Endothelial cell of umbilical vein (primary cell): Measurements from ENCODE around the gene TYSND1. TPM values are rescaled to one million over a fixed set of nuclear protein-coding genes. Genes with fewer than 3 reads are reported as not detected.

Source experiments
- BruUV-seq: library from RNA; stranded (reverse); fragments of 400-500 nt; replicated peaks from 2 replicates; lab custom pipeline; 2021; lab: Mats Ljungman, UMichigan
- CTCF ChIA-PET: fragments of 300-600, 350-600 bp; sonication (Branson Sonifier 250); formaldehyde crosslinking; loops from one replicate; lab custom pipeline; 2021; ENCODE audit warnings: antibody characterized with exemption, inconsistent platforms; lab: Charles Lee
- POLR2A ChIA-PET: fragments of 300-600, 350-600 bp; sonication (Branson Sonifier 250); formaldehyde crosslinking; loops from one replicate; lab custom pipeline; 2021; ENCODE audit warnings: antibody characterized with exemption, inconsistent platforms; lab: Charles Lee
- DNase-seq: peaks from one replicate; pipeline ENCODE4 v3.0.0-alpha.2; 2011; ENCODE audit warnings: low read depth, low spot score
- FAIRE-seq: peaks from 2 replicates; lab custom pipeline; 2011; peaks lifted over from hg19 to GRCh38; lab: Jason Lieb, UNC
- H2AFZ ChIP-seq: 2 replicates; pipeline ENCODE4 v1.6.0; 2012; ENCODE audit warnings: low read depth, low read length, control low read depth, inconsistent platforms
- H3K27ac ChIP-seq: 2 replicates; pipeline ENCODE4 v1.5.1; 2011; ENCODE audit warnings: low read depth, mild to moderate bottlenecking, control low read depth, low read length, moderate library complexity; ENCODE audit not compliant: insufficient read depth
- H3K27me3 ChIP-seq, 2 experiments: 2 replicates each; pipeline versions ENCODE4 v1.6.0 to v1.6.1; 2011; ENCODE audit warnings: low read length in 2 of 2, mixed read lengths in 1 of 2; ENCODE audit not compliant: control insufficient read depth in 2 of 2, insufficient read depth in 2 of 2
- H3K36me3 ChIP-seq, 2 experiments: 2 replicates in 1 of 2; 3 replicates in 1 of 2; pipeline ENCODE4 v1.5.1; 2011; ENCODE audit warnings: low read length in 2 of 2, mild to moderate bottlenecking in 1 of 2, moderate library complexity in 1 of 2; ENCODE audit not compliant: control insufficient read depth in 2 of 2, insufficient read depth in 2 of 2; ENCODE audit errors: extremely low read depth in 1 of 2
- H3K4me1 ChIP-seq: 3 replicates; pipeline ENCODE4 v1.5.1; 2011; ENCODE audit warnings: mild to moderate bottlenecking, low read length; ENCODE audit not compliant: control insufficient read depth, insufficient read depth; ENCODE audit errors: extremely low read depth
- H3K4me2 ChIP-seq: 2 replicates; pipeline ENCODE4 v1.6.1; 2011; ENCODE audit warnings: low read length, control low read depth, mixed read lengths; ENCODE audit not compliant: insufficient read depth
- H3K4me3 ChIP-seq, 3 experiments: fragments of 200-600 bp in 1 of 3; sonication (generic), shearing (Covaris generic) in 1 of 3; replicated peaks in 1 of 3; 2 replicates each; pipeline ENCODE4 v1.5.1; 2011 to 2016; ENCODE audit warnings: control low read depth in 3 of 3, low read length in 3 of 3, mild to moderate bottlenecking in 2 of 3, inconsistent platforms in 1 of 3, low read depth in 1 of 3, moderate library complexity in 1 of 3; ENCODE audit not compliant: insufficient read depth in 1 of 3
- H3K79me2 ChIP-seq: 2 replicates; pipeline ENCODE4 v1.6.0; 2012; ENCODE audit warnings: low read length, inconsistent platforms; ENCODE audit not compliant: control insufficient read depth, insufficient read depth
- H3K9ac ChIP-seq: replicated peaks from 2 replicates; pipeline ENCODE3; 2011; ENCODE audit warnings: low read length, control low read depth; ENCODE audit not compliant: insufficient read depth; ENCODE audit errors: extremely low read depth
- H3K9me1 ChIP-seq: replicated peaks from 3 replicates; pipeline ENCODE4 v1.6.0; 2011; ENCODE audit warnings: mild to moderate bottlenecking, low read length; ENCODE audit not compliant: control insufficient read depth, insufficient read depth; ENCODE audit errors: extremely low read depth
- H3K9me3 ChIP-seq: replicated peaks from 2 replicates; pipeline ENCODE4 v1.5.1; 2012; ENCODE audit warnings: low read length, inconsistent platforms; ENCODE audit not compliant: control insufficient read depth, insufficient read depth
- H4K20me1 ChIP-seq: replicated peaks from 2 replicates; pipeline ENCODE3; 2011; ENCODE audit warnings: mild to moderate bottlenecking, low read length; ENCODE audit not compliant: control insufficient read depth, insufficient read depth; ENCODE audit errors: extremely low read depth
- FOS ChIP-seq: IDR thresholded peaks from 2 replicates; pipeline ENCODE4 v1.6.1; 2011; ENCODE audit warnings: mild to moderate bottlenecking, low read length, moderate library complexity, borderline replicate concordance; ENCODE audit not compliant: insufficient read depth
- GATA2 ChIP-seq: IDR thresholded peaks from 2 replicates; pipeline ENCODE4 v1.7.0; 2011; ENCODE audit warnings: low read depth, mild to moderate bottlenecking, moderate library complexity, mixed read lengths, low read length; ENCODE audit not compliant: insufficient read length, insufficient read depth
- JUN ChIP-seq: IDR thresholded peaks from 2 replicates; pipeline ENCODE4 v1.6.1; 2011; ENCODE audit warnings: borderline replicate concordance, low read depth; ENCODE audit not compliant: insufficient read length, insufficient read depth
- dilution Hi-C: fragments of 300-500 bp; cut with MboI; formaldehyde crosslinking; loops from one replicate; pipeline ENCODE4 v1.15.0; 2019; ENCODE audit warnings: low sequenced_read_pairs; ENCODE audit not compliant: extremely low pct_ligation_motif_present
- intact Hi-C: fragments of 100-400 bp; cut with micrococcal nuclease; formaldehyde crosslinking; loops from one replicate; pipeline ENCODE4 v1.10.0; 2022
- polyA plus RNA-seq, 4 experiments: library from polyadenylated mRNA; depleted of rRNA in 3 of 4; stranded (reverse) in 3 of 4; unstranded in 1 of 4; fragments of >200 nt; gene quantifications; 2 replicates each; pipeline versions ENCODE4 v1.2.1 to v1.2.3, GENCODE V29; 2011 to 2012; ENCODE audit warnings: missing spikeins in 1 of 4
- total RNA-seq: library from RNA; stranded (reverse); gene quantifications from 2 replicates; pipeline ENCODE4 v1.2.3, GENCODE V29; 2021
- TF ChIP-seq, protein P1 (sequence below): IDR thresholded peaks from 2 replicates; pipeline ENCODE4 v1.6.1; 2011; ENCODE audit not compliant: insufficient read depth, insufficient read length

Gene TYSND1
- total and polyA plus RNA-seq, 2 donors (not counting 3 experiments of a cell fraction or from before 2014, with no cell fraction given) = 5.1 to 7.8 TPM

DNA sequence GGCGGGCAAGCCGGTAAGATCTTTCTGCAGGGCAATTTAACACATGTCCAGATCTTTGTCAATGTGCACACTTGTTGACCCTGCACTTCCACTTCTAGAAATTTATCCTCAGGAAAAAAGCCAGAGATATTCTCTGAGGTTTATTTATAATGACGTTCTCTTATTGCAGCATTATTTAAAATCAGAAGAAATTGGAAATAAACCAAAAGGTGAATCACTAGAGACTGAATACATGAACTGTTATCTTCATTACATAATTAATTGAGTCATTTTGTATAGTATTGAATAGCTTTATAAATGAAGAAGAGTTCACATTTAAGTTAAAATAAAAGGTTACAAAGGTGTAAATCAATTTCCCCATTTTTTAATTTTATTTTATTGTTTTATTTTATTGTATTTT, 40.1 kb upstream of the TYSND1 start:
- dilution Hi-C loops (no loop called here), intact Hi-C loops (no loop called here)
- POLR2A ChIA-PET = no interaction called here

DNA sequence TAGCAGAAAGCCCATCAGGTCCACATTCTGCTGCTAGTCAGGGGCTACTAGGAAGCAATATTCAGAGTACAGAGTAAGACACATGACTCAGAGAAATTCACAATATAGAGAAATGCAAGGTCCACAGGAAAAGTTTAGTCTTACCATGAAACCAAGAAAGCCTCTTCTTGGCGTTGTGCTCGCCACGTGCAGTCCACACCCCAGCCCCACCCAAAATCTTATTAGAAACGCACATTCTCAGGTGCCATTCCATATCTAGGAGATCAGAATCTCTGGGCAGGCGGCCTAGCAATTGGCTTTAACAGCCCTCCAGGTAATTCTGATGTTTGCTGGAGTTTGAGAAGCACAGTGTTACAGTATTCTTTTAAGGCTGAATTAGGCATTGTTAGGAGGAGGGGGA, 39.6 kb upstream of the TYSND1 start:
- H3K4me2 ChIP-seq = no peak overlapping the region
- no peaks in the 10 kb centered on the region for H3K9me1 ChIP-seq
- FAIRE-seq (no peak), DNase-seq (no peak)
- no peak overlapping the region for H3K9ac ChIP-seq
- no peaks in the 10 kb centered on the region for H3K4me1 ChIP-seq
- H3K27me3 ChIP-seq = peaks cover 1 to 4% of the 10 kb centered on the region in 2 experiments
- CTCF ChIA-PET = no interaction called here
- no TSS peak for BruUV-seq
- intact Hi-C loops (no loop called here), dilution Hi-C loops (no loop called here)
- TF ChIP-seq, protein P1, sequence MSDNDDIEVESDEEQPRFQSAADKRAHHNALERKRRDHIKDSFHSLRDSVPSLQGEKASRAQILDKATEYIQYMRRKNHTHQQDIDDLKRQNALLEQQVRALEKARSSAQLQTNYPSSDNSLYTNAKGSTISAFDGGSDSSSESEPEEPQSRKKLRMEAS = no peak
- no peaks in the 10 kb centered on the region for H4K20me1 ChIP-seq
- no peaks in the 10 kb centered on the region for H3K9me3 ChIP-seq
- H3K36me3 ChIP-seq = no peaks in the 10 kb centered on the region
- H3K27ac ChIP-seq = no peak overlapping the region
- H3K79me2 ChIP-seq = no peaks in the 10 kb centered on the region
- POLR2A ChIA-PET = no interaction called here
- H2AFZ ChIP-seq = no peak overlapping the region
- H3K4me3 ChIP-seq = no peak overlapping the region

More for the DNA sequence above, 40.1 kb upstream of the TYSND1 start:
- H4K20me1 ChIP-seq = no peaks in the 10 kb centered on the region
- DNase-seq (no peak), FAIRE-seq (no peak)
- H3K9me3 ChIP-seq = no peaks in the 10 kb centered on the region
- no peak overlapping the region for H3K27ac ChIP-seq
- no peaks in the 10 kb centered on the region for H3K36me3 ChIP-seq
- CTCF ChIA-PET = no interaction called here
- H3K4me3 ChIP-seq = no peak overlapping the region
- no peaks in the 10 kb centered on the region for H3K4me1 ChIP-seq
- H3K4me2 ChIP-seq = no peak overlapping the region
- peaks cover 1 to 4% of the 10 kb centered on the region in 2 experiments for H3K27me3 ChIP-seq
- TF ChIP-seq GATA2 = no peak
- no peak for TF ChIP-seq JUN
- TF ChIP-seq FOS = no peak
- no peaks in the 10 kb centered on the region for H3K9me1 ChIP-seq
- H2AFZ ChIP-seq = no peak overlapping the region
- no TSS peak for BruUV-seq
- H3K9ac ChIP-seq = no peak overlapping the region
- no peaks in the 10 kb centered on the region for H3K79me2 ChIP-seq
